HG03175 (cell line): ENCODE measurements around the gene TSPAN1.

ENCODE experiments used
- ATAC-seq: cut with Tn5 transposase; IDR thresholded peaks from one replicate; pipeline ENCODE4 v1.9.1; 2021; ENCODE audit warnings: mild to moderate bottlenecking, moderate library complexity; ENCODE audit not compliant: unreplicated experiment

TSPAN1 gene

GRCh38 chr1:46186076-46186475 lies 11.2 kb downstream of the TSPAN1 start:
- no peak for ATAC-seq

DNA sequence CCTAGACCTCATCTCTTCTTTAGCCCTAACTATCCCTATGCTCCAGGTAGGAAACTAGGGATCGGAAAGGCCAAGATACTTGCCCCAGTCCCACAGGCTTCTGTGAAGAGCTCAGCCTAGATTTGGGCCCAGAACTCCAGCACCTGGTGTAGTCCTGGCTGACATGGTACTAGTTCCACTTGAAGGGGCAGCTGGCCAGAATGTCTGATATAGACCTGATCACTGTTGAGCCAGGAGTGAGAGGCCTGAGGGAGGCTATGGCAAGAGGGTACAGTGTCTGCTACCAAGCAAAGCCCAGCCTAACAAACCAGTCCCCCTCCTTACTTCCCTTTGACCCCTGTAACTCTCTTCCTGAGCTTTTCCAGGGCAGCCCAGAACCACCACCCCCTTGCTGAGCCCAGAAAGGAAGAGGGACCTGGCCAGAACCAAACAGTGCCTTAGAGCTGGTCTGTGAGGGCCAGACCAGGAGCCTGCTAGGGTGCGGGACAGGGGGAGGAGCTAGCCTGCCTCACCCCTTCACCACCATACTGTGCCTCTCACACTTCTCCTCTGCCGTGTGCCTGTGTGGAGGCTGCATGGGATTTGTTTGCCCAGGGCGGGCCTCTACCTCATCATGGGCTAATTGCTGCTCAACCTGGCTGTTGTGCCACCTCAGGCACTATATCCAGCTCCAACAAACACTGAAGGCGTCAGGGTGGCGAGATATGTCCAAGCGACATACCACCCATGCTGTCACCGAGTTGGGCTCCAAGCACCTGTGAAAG lies 12.4 kb downstream of the TSPAN1 start:
- ATAC-seq = no peak

- ATAC-seq = no peak
Observed at GRCh38 chr1:46188295-46189030, 13.6 kb downstream of the TSPAN1 start.

GRCh38 chr1:46190539-46190938 lies 15.7 kb downstream of the TSPAN1 start:
- ATAC-seq = no peak

DNA sequence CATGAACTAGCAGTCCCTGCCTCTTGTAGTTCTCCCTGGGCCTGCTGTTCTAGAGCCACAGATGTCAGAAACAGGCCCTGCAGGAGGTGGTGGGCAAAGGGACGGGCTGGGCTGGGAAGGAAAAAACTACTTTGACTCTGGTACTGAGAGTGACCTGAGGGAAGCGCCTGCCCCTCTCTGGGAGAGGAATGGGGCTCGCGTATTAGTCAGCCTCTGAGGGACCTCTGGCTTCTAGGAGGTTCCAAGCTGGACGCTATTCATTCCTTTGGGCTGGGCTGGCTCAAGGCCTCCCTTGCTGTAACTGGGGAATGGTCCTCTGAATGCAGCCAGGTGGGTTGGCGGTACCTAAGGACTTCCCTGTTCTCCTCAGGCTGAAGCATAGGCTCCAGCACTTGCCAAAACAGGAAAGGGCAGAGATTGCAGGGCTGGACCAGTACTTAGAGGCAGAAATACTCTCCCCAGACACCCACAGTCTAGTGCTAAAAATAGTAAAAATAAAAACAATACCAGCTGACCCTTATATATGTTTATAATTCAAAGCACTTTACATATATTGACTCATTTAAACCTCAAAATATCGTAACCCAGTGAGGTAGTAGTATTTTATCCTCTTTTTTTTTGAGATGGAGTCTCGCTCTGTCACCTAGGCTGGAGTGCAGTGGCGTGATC lies 16.3 kb downstream of the TSPAN1 start:
- no peak for ATAC-seq

- ATAC-seq = no peak
Observed at GRCh38 chr1:46192171-46192570, 17.3 kb downstream of the TSPAN1 start.

- ATAC-seq = no peak
Observed at GRCh38 chr1:46193285-46193684, 18.4 kb downstream of the TSPAN1 start.

DNA sequence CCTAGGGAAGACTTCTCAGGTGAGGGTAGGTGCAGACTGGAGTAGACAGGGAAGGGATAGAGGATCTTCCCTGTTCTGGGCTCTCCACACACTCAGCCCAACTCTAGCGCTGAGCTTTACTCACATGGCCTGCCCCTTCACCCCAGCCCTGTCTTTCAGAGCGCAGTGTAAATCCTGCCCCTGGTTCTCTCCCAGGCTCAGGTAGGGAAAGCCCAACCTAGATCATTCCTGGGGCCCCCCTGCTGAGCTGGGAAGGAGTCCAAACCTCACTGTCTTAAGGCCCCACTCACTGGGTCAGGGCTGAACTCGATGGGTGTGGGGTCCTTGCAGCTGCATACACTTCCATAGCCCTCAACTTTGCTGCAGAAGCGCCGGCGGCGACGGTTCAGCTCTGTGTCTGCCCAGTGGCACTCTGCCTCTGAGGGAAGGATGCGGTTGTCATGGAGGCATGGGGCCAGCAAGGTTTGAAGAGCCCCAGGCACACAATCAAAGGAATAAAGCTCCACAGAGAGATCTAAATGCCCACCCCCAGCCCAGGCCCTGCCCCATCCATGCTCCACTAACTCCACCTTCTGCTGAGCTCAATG lies 19.2 kb downstream of the TSPAN1 start:
- ATAC-seq = no peak

GRCh38 chr1:46194641-46195193 lies 19.8 kb downstream of the TSPAN1 start:
- no peak for ATAC-seq

DNA sequence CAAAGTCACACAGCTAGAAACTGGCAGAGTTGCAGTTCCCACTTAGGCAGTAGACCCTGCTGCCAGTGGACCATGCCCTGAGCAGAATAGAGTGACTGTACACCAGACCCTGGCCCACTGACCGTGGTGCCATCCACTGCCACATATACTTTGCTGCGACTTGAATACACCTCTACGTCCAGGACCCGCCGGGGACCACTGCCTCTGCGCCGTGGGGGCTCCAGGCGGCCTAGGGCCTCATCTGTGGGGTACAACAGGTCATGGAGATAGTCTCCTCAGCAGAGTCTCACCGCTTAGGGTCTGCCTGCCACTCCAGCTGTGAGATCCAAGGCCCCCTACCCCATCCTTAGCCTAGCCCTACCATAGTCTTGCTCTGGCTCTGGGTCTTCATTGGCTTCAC lies 21.7 kb downstream of the TSPAN1 start:
- ATAC-seq = no peak

DNA sequence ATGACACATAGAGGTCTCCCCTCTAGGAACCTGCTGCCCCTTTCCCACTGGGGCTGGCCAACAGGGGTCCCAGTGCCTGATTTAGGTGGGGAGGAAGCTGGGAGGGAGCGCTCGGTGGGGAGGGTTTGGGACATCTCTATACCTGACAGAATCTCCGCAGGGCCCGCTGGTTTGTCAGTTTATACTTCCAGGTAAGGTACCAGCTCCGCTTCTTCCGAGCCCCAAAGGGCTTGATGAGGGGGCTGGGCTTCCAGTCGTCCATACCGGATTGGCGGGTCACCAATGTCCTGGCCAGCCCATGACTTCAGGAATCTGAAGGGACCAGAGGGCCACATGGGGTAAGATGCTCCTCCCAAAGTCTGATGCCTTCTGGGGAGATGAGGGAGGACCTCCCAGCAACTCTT lies 22.7 kb downstream of the TSPAN1 start:
- ATAC-seq = no peak

DNA sequence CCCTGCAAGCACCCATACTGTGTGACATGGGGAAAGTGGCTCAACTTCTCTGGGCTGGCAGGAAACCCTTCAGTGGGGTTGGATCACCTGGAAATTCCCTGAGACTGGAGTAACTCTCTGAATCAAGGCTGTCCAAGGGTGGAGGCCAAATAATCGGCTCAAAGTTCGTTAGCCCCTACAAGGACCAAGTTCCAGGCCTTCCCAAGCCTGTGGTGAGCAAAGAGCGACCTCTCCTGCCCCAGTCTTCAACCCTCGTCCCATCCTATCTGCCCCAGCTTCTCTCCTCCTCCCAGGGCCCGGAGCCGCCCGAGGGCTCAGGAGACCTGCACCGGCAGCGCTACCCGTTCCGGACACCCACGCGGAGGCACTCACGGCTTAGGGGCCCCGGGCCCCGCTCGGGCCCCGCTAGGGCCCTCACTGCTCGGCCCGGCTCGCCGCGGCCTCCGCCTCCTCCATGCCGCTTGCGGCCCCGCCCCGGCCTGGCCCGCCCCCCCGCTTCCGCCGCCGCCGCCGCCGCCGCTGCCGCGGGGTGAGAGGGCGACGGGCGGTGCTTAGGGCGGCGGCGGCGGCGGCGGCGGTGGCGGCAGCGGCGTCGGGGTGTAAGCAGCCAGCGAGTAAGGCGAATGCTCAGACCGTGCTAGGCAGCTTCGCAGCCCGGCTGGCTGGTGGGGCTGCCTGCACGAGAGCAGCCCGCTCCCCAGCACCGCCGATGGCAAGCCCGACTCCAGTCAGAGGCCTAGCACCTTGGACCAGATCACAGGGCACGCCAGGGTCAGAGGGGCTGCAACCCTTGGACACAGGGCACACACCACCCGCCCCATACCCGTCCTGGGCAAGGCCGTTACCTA lies 23.3 kb downstream of the TSPAN1 start, which contains the start of gene POMGNT1:
Gene POMGNT1, minus strand, starts transcription at position 471 of the 848 bp plus-strand sequence. CDS start 613 bp downstream, outside the sequence.
- peak; percentile 93 for ATAC-seq

DNA sequence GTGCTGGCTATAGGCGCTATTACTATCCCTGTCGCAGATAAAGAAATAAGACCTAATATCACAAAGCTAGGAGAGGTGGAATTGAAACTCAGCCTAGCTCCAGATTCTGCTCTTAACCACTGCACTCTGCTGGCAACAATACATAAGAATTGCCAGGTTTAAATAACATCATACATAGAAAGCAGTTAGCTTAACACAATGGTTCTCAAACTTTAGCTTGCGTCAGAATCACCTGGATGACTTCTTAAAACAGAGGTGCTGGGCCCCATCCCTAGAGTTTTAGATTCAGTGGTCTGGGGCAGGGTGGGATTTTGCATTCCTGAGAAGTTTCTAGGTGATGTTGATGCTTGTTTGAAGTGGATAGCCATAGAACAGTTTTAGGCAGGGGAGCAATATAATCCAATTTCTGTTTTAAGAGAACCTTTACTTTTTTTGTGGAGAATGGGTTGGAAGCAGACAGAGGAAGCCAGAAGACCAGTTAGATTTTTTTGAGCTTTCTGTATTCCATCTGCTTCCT lies 24.4 kb downstream of the TSPAN1 start:
- no peak for ATAC-seq

DNA sequence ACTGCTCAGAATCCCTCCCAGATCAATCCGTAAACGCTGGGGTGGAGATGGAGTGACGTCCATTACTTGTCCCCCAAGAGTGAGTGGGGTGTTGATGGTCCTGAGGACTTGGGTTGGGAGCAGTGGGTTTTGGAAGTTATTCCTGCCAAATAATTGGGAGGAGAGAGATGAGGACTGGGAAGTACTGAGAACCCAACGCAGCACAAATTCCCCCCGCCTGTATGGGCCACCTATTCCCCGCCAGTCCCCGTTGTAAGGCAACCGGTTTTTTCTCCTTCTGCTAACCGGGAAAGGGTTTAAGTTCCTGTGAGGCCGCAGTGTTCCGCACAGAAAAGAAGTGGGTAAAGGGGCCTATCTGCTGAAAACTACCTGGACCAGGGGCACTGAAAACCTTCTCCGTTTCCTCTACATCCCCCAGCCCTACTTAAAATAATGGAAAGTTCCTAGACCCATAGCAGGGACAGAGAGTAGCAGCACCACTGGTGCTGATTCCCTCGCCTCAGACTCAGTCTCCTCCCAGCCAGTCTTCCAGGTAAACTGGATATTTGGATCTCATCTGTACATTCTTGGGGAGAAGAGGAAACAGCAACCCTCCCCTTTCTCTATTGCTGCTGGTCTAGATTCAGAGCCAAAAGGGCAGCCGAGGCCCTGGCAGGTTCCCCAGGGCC lies 29.0 kb downstream of the TSPAN1 start:
- ATAC-seq = no peak

DNA sequence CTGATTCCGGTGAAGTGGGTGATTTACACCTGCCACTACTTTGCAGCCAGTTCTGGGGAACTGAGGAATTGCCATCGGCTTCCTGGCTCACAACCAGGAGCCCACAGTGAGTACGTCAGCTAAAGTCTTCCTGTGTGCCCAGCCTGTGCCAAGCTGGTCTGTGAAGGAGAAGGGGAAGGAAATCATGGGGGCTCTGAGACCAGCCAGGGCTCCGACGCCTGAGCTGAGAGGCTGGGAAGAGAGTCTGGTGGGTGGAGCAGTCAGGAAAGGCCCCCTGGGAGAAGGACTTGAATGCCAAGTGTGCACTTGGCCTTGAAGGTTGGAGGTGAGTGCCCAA lies 29.5 kb downstream of the TSPAN1 start:
- no peak for ATAC-seq

GRCh38 chr1:46205141-46205540 lies 30.3 kb downstream of the TSPAN1 start:
- ATAC-seq = no peak

GRCh38 chr1:46205791-46206190 lies 30.9 kb downstream of the TSPAN1 start:
- ATAC-seq = no peak

DNA sequence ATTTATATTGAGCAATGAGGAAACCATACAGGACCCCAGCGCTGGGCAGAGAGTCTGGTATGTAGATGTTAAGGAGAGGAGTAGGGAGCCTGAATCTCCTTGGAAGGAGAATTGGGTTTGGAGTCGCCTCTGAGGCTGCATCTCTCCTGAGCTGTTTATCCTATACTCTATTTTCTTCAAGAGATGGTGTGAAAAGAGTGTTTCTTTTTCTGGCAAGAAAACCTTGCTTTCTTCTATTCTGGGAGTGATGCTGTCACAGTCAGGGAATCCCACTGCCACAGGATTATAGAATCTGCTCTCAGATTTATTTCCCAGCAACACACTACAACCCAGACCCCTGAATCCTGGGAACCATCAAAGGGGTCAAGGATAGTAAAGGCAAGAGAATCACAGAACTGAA lies 31.5 kb downstream of the TSPAN1 start:
- ATAC-seq = no peak

DNA sequence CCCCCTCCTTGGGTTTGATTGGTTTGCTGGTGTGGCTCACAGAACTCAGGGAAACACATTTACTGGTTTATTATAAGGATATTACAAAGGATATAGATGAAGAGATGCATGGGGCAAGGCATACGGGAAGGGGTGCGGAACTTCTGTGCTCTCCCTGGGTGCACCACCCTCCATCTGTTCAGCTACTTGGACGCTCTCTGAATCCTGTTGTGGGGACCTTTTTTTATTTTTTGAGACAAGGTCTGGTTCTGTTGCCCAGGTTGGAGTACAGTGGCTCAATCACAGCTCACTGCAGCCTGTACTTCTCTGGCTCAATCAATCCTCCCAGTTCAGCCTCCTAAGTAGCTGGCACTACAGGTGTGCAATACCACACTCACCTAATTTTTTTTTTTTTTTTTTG lies 35.7 kb downstream of the TSPAN1 start:
- no peak for ATAC-seq

DNA sequence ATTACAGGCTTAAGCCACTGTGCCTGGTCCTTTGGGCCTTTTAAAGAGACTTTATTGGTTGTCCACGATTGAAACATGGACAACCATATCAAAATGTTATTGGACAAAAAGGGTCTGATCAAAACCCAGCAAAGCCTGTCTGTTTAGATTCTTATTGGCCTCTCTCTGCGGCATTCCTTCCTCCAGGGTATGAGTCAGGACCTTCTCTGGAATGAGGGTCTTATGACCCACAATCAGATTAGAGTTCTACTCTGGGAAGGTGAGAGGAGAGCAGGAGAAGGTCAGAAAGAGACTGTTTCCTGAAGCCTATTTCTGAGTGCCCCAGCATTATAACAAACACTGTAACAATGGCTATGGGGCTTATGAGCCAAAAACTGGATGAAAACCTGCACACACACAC lies 36.2 kb downstream of the TSPAN1 start:
- ATAC-seq = no peak
